PC-3 (cell line): ENCODE results near the gene BICD2.

Source experiments
- EZH2phosphoT487 ChIP-seq: fragments of 300-600 bp; sonication (generic); IDR thresholded peaks from 2 replicates; pipeline ENCODE4 v1.6.1; 2018; ENCODE audit warnings: mild to moderate bottlenecking, antibody characterized with exemption, low read length, borderline replicate concordance
- TF ChIP-seq, protein P1 (sequence below): fragments of 300-600 bp; sonication (generic); conservative IDR thresholded peaks from 2 replicates; pipeline ENCODE4 v1.5.1; 2017; ENCODE audit warnings: antibody characterized with exemption, low read depth, mild to moderate bottlenecking, low read length

GRCh38 chr9:92762196-92762595 lies 2.4 kb downstream of the BICD2 start:
- no peak for TF ChIP-seq EZH2phosphoT487
- TF ChIP-seq, protein P1, sequence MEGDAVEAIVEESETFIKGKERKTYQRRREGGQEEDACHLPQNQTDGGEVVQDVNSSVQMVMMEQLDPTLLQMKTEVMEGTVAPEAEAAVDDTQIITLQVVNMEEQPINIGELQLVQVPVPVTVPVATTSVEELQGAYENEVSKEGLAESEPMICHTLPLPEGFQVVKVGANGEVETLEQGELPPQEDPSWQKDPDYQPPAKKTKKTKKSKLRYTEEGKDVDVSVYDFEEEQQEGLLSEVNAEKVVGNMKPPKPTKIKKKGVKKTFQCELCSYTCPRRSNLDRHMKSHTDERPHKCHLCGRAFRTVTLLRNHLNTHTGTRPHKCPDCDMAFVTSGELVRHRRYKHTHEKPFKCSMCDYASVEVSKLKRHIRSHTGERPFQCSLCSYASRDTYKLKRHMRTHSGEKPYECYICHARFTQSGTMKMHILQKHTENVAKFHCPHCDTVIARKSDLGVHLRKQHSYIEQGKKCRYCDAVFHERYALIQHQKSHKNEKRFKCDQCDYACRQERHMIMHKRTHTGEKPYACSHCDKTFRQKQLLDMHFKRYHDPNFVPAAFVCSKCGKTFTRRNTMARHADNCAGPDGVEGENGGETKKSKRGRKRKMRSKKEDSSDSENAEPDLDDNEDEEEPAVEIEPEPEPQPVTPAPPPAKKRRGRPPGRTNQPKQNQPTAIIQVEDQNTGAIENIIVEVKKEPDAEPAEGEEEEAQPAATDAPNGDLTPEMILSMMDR = no peak
